Hepatic stellate cell (primary cell): ENCODE data around the gene OSCAR.
A peak's percentile ranks its signal among the peaks of the same experiment; 100 is the strongest.
"Not testable (repeated sequence)": the region's sequence is repeated elsewhere in the genome, so short reads cannot be mapped to it uniquely, and the experiment has no call there.

Source experiments
- DNase-seq: peaks from one replicate; pipeline ENCODE4 v3.0.0; 2011; ENCODE audit warnings: low spot score

OSCAR gene

DNA sequence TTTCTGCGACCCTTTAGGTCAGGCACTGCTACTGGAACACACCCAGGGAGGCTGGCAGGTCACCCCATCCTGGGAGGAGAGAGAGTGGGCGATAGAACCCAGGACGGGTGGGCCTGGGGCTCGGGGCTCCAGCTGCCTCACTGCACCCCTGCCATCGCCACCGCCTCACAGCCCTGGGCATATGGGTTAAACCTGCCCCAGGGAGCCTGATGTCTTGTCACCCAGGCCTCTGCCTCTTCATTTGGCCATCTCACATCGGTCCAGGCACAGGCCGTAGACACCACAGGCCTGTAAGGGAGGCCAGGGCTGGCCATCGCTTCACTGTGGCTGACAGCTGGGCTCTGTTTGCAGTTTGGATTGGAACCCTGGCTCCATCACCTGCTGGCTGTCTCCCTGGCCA, 25.1 kb upstream of the OSCAR start:
- no peak for DNase-seq

DNA sequence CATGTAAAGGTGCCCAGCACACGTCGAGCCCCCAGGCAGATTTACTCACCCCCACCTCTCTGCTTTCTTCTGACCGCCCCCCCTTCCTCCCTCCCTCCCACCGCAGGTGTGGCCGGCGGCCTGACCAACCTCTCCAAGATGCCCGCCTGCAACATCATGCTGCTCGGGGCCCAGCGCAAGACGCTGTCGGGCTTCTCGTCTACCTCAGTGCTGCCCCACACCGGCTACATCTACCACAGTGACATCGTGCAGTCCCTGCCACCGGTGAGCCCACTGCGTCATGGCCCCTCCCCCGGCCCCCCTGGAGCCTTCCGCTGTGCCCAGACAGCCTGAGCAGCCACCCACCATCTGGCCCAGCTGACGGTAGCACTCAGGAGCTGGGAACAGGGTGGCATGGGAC, 23.8 kb upstream of the OSCAR start:
- DNase-seq: no peak

DNA sequence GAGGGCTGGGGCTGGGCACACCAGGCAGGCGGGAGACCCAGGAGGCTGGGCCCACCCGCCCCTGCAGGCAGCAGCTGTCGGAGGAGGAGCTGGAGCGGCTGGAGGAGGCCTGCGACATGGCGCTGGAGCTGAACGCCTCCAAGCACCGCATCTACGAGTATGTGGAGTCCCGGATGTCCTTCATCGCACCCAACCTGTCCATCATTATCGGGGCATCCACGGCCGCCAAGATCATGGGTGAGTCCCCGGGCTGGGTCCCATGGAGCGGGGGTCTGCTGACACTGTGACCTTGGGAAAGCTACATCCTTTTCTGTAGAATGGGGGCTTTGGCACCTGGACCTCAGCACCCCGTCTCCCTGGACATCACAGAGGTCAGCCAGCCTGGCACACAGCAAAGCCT, 23.1 kb upstream of the OSCAR start:
- DNase-seq: no peak

DNA sequence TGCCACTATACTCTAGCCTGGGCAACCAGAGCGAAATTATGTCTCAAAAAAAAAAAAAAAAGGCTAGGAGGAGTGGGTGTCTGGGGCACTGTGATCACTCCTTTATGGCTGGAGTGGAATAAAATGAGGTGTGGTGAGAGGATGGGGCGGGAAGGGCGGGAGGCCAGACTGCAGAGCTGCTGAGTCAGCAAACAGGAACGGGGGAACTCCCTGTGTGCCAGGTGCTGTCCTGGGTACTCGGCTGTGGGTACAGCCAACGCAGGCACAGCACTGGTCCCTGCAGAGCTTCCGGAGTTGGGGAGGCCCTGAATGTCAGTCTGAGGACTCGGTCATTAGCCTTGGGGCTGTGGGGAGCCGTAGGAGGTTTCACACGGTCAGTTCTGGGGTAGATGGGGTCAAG, 20.7 kb upstream of the OSCAR start:
- no peak for DNase-seq

DNA sequence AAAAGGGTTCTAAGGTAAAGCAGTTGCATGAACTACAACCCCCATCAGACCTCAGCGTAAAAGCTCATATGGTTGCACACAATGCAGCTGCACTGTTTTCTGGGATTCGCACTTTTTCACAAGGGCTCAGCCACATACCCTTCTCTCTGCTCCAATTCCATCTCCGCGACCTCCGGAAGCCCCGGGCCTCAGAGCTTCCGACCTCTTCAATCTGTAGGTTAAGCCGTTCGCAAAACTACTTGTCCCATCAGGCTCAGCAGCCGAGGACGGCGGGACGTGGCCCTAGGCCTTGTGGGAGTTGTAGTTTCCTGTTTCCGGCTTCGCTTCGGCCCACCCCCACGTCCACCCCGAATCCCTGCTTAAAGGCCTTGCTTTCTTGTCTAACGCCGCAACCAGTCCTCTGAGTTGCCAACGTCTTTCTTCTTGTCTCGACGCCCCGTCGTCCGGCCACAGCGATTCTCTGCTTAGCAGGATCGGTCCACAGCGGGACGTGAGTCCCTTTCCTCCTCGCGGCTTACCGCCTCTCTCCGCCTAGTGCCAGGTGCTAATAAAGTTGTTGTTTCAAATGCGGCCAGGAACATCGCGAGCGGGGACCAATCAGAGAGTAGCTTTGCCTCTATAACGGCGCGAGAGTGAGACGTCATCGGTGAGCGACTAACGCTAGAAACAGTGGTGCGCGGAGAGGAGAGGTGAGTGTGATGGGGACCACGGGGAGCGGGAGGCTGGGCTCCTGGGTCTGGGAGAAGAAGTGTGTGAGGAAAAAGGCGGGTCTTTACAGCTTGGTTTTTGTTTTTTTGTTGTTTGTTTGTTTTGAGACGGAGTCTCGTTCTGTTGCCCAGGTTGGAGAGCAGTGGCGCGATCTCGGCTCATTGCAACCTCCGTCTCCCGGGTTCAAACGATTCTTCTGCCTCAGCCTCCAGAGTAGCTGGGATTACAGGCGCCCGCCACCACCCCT, 14.8 kb upstream of the OSCAR start, which contains the start of the genes PRPF31 and TFPT:
PRPF31 (plus strand) TSS at position 646 of the 955 bp plus-strand sequence. CDS start 2,525 bp downstream, outside the sequence.
TFPT (minus strand) TSS at position 549 of the 955 bp plus-strand sequence; CDS start at position 161, 388 bp downstream.
- DNase-seq: peak; percentile 99

DNA sequence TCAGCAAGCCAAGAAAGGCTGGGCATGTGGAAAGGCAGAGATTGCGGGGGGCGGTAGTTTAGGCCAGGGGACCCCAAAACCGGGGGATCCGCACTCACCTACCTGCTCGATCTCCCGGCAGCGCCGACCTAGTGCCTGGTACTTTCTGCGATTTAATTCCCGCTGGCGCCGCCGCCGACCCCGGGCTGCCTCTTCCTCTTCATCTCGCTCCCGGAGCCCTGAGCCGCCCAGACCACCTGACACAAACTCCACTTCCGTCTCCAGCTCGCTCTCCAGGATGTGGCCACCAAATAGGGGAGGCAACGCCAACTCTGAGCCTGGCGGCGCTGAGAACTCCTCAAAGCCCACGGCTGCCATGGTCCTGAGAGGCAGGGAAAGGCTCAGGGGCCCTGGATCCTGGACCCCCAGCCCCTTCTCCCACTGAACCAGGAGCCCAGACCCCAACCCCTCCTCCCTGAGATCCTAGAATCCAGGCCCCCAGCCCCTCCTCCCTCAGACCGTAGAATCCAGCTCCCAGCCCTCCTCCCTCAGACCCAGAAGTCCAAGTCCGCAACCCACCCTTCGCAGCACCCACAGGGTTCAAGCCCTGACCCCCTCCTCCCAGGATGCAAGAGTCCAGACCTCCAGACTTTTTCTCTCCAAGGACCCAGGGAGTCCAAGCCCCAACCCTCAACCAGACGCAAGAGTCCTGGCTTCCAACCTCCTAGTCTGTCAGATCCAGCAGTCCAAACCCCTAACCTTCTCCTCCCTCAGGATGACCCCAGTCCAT, 13.9 kb upstream of the OSCAR start:
- peak; percentile 63 for DNase-seq

DNA sequence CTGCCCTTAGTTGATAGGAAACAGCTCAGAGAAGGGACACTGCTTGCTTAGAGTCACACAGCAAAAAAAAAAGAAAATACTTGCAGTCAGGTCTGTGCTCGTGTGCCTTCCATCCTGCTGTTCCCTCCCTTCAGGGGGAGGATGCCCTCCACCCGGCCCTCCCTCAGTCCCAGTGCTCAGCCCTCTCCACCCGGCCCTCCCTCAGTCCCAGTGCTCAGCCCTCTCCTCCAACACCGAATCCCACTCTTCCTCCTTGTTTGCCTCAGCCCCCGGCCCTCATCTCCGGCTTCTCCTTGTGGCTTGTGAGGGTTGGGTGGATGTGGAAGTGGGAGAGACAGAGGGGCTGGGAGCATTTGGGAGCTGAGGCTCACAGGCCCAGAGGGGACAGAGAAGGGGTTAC, 9.0 kb upstream of the OSCAR start:
- no peak for DNase-seq

DNA sequence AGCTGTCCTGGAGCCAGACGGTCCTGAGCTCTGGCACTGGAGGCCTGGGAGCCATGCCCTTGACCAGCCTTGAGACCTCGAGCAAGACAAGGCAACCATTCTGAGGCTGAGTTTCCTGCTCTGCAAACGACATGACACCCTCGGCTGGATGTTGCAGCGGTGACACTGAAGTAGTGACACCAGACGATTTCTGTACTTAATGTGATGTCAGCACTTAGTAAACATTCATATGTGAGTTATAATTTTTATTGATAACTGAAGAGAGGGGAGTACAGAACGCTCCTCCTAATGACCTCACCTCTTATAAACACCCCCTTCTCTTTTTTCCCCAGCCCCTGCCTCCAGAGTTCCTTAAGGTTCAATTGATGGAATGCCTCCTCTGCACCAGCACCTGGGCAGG, 7.9 kb upstream of the OSCAR start:
- DNase-seq: no peak

DNA sequence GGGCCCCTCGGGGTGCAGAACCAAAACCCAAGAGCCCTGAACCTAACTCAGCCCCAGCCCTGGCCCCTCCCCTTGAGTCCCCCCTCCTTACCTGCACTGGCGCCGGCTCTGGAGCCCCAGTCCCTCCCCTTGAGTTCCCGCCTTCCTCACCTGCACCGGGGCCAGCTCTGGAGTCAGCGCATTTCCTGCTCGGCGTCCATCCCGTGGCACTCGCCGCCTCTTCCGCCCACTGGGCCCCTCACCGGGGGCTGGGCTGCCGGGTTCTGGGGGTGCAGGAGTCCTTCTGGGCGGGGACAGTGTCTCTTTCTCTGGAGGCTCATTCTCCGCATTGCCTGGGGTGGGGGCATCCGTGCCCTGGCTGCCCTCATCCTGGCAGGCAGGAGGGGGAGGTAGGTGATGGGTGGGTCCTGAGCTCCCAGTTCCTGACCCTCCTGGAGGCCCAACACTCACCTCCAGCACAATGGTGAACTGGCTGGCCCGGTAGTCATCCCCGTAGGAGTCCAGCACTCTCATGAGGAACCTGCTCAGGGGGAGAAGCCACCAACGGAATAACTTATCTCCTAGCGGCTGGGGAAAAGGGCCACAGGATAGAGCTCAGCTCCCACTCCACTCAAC, 7.4 kb upstream of the OSCAR start:
- no peak for DNase-seq

DNA sequence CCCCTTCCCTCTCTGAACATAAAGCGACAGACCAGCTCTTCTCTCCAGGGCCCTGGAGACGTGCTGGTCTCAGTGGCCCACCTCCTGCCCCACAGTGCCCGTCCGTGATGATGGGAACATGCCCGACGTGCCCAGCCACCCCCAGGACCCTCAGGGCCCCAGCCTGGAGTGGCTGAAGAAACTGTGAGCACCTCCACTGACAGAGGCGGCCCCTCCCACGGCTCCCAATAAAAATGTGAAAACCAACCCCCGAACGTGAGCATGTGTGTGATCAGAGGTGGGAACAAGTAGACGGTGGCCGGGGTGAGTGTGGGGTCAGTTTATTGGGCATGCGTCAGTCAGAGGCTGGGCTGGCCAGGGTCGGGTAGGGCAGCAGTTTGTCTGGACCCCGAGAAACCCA, 6.1 kb upstream of the OSCAR start:
- DNase-seq: no peak

DNA sequence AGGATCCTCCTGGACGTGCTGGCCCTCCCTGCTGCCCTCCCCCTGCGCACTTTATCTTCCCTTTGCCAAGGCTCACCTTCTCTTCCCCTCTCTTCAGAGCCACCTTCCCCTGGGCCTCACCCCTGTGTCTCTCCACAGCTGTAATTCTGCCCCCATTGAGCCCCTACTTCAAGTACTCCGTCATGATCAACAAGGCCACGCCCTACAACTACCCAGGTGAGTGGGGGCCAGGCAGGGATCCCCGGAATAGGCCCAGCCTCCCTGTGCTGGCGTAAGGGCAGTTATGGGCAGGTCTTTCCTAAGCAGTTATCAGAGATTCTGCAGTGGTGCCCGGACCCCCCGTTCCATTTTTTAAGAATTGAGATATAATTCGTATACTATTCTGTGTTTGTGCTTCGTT, 5.2 kb upstream of the OSCAR start:
- DNase-seq: no peak

DNA sequence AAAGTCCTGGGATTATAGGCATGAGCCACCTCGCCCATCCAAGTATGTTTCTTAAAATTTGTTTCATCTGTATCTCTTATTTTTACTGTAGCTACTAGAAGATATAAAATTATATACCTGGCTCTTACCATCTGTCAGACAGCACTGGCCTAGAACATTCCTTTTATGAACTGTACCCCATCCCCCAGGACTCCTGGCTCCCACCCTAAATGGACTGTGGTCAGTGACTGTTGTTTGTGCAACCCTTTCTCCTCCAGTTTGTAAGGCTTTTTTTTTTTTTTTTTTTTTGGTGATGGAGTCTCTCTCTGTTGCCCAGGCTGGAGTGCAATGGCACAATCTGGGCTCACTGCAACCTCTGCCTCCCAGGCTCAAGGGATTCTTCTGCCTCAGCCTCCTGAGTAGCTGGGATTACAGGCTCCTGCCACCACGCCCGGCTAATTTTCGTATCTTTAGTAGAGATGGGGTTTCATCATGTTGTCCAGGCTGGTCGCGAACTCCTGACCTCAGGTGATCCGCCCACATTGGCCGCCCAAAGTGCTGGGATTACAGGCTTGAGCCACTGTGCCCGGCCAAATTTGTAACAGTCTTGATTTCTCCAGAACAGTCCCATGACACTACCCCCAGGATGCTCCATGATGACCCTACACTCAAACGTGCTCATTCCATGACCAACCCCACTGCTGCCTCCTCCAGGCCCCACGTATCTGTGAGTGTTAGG, 4.6 kb upstream of the OSCAR start:
- no peak for DNase-seq

DNA sequence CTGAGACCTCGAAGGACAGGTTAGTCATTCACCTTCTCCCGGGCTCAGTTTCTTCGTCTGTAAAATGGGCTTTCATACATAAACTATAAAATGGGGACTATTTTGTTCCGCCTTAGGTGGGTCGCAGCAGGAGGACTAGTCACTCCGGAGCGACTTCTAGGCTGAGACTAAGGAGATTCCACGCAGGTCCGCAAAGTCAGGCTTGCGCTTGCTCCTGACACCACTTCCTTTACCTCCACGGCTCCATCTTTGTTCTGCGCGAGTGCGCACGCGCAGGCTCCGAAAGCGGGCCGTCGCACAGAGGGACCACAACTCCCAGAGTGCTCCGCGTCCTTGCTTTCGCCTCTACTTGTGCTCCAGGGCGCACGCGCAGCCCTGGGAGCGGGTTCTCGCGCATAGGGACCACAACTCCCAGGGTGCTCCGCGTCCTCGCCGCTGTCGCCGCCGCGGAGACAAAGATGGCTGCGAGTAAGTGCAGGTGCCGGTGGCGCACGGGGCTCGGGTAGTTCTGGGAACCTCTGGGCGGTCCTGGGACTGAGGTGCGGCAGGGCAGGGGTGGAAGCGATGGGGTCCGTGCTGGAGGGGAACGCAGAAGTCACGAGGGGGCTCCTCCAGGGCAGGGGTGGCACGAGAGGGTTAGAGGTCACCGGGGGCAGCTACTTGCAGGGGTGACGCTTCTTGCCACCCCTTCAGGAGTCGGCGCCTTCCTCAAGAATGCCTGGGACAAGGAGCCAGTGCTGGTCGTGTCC, 2.0 kb upstream of the OSCAR start, which contains the start of gene NDUFA3:
NDUFA3 (plus strand) TSS at position 435 of the 749 bp plus-strand sequence; CDS start at position 459, 24 bp downstream.
- DNase-seq: peak; percentile 100

DNA sequence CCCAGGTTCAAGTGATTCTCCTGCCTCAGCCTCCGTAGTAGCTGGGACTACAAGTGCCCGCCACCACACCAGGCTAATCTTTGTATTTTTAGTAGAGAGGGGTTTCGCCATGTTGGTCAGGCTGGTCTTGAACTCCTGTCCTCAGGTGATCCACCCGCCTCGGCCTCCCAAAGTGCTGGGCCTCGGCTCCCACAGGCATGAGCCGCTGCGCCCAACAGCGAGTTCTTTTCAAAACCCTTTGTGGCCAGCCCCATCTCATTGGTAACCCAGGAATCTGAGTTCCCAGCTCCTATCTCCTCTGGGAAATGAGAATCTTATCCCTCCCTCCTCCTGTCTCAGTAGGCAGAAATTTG, 724 bp downstream of the OSCAR start:
- DNase-seq: not testable (repeated sequence)

DNA sequence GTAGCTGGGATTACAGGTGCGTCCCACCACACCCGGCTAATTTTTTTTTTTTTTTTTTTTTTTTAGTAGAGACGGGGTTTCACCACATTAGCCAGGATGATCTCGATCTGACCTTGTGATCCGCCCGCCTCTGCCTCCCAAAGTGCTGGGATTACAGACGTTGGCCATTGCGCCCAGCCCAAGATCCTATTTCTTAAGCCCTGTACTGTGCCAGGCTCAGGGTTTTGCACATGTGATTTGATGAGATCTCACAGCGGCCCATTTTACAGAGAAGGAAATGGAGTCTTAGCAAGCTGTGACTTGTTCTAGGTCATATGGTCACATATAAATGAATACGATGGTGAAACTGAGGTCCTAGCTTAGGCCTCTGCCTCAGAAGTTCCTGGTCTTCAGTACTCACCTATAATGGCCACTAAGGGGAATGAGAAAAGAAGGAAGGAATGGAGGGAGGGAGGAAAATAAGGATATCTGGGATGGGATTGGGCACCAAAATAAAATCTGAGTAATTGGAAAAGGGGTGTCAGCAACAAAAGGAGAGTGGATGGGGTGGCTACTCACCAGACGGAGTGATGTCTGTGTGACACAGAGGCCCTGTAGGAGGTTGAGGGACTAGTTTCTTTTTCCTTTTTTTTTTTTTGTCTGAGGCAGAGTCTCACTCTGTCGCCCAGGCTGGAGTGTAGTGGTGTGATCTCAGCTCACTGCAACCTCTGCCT, 1.3 kb downstream of the OSCAR start:
- DNase-seq: no peak

DNA sequence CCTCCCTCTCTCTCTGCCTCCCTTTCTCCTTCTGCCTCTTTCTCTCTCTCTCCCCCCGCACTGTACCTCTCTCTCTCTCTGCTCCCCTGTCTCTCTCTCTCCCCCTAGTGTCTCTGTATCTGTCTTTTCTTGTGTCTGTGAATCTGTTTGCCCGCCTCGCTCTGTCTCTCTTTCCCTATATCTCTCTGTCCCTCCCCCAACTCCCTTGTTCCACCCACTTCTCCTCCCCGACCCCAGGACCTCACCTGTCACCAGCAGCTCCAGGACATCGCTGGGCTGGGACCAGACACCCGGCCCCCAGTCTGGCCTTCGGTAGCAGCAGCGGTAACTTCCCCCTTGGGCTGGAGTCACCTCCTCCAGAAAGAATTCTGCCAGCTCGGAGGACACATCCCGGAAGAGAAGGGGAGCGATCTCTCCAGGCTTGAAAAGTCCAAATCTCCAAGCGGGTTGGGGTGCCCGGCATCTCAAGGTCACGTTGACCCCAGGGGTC, 3.9 kb downstream of the OSCAR start:
- DNase-seq: peak; percentile 44

DNA sequence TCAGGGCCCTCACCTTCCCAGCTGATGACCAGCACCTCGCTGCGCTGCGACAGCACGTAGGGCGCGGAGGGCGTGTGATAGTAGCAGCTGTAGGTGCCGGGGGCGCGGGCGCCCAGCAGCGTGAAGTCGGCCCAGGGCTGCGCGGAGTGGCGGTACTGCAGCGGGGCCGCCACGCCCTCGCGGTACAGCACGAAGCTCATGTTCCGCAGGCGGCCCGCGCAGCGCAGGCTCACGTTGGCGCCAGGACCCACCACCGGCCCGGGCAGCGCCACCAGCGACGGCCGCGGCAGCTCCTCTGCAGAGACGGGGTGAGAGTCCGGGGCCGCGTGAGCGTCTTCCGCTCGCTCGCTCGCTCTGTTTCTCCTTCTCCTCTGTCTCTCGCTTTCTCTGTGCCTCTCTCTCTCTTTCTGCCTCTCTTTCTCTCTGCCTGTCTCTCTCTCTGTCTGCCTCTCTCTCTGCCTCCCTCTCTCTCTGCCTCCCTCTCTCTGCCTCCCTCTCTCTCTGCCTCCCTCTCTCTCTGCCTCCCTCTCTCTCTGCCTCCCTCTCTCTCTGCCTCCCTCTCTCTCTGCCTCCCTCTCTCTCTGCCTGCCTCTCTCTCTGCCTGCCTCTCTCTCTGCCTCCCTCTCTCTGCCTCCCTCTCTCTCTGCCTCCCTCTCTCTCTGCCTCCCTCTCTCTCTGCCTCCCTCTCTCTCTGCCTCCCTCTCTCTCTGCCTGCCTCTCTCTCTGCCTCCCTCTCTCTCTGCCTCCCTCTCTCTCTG, 4.6 kb downstream of the OSCAR start:
- DNase-seq: peak; percentile 68

DNA sequence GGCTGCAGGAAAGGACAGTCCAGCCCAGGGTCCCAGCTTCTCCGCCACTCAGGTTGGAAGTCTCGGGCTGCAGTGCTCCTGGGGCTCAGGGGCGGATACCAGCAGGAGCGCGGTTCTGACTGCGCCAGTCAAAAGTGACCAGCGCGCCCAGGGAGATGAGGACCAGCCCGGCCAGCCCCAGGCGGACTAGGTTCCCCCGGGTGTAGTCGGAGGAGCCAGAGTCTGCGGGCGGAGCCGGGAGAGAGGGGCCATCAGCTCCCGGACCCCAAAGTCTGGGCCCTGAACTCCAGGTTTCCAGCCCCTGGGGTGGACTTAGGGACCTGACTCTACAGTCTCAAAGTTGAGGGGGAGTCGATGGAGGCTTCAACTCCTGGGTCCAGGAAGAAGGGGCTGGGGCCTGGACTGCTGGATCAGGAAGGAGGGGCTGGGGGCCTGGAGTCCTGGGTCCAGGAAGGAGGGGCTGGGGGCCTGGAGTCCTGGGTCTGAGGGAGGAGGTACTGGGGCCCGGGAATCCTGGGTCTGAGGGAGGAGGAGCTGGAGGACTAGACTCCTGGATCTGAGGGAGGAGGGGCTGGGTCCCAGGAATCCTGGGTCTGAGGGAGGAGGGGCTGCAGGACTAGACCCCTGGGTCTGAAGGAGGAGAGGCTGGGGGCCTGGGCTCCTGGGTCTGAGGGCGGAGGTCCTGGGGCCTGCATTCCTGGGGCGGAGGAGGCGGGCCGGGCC, 5.3 kb downstream of the OSCAR start:
- DNase-seq: no peak
